PC-3 (cell line): ENCODE data around the gene DEPDC1B. TPM values are rescaled to one million over a fixed set of nuclear protein-coding genes. Genes with fewer than 3 reads are reported as not detected.

ENCODE experiments used
- ATAC-seq: fragments of 200-7000 bp; cut with Tn5 transposase; 2 replicates; pipeline ENCODE4 v1.9.1; 2020; ENCODE audit warnings: mild to moderate bottlenecking, moderate library complexity
- BruUV-seq: library from RNA; stranded (reverse); fragments of 400-500 nt; replicated peaks from 2 replicates; lab custom pipeline; 2021; lab: Mats Ljungman, UMichigan
- CTCF ChIA-PET: fragments of 300-600 bp; sonication (Branson Sonifier 250); formaldehyde crosslinking; loops from one replicate; lab custom pipeline; 2022; ENCODE audit warnings: antibody characterized with exemption; lab: Charles Lee
- POLR2A ChIA-PET: fragments of 300-600 bp; sonication (Branson Sonifier 250); formaldehyde crosslinking; loops from one replicate; lab custom pipeline; 2022; ENCODE audit warnings: antibody characterized with exemption; ENCODE audit not compliant: unreplicated experiment; lab: Charles Lee
- DNase-seq: peaks from one replicate; pipeline ENCODE4 v3.0.0-alpha.2; 2015
- H2AFZ ChIP-seq: fragments of 300-600 bp; sonication (generic); 2 replicates; pipeline ENCODE4 v1.6.0; 2016; ENCODE audit warnings: antibody characterized with exemption, low read length
- H3F3A ChIP-seq: fragments of 300-600 bp; sonication (generic); one replicate; pipeline ENCODE4 v1.6.0; 2017; ENCODE audit warnings: antibody characterized with exemption, low read length, control low read depth, mild to moderate bottlenecking; ENCODE audit not compliant: unreplicated experiment
- H3K27ac ChIP-seq: fragments of 300-600 bp; sonication (generic); 2 replicates; pipeline ENCODE4 v1.5.1; 2016; ENCODE audit warnings: mild to moderate bottlenecking, low read length
- H3K27me3 ChIP-seq: fragments of 300-600 bp; sonication (generic); 2 replicates; pipeline ENCODE4 v1.6.1; 2016; ENCODE audit warnings: low read length, mixed read lengths
- H3K36me3 ChIP-seq: fragments of 300-600 bp; sonication (generic); 2 replicates; pipeline ENCODE4 v1.6.1; 2016; ENCODE audit warnings: low read depth, mixed run types, low read length, mixed read lengths
- H3K4me1 ChIP-seq: fragments of 300-600 bp; sonication (generic); 2 replicates; pipeline ENCODE4 v1.5.1; 2016; ENCODE audit warnings: low read length; ENCODE audit not compliant: insufficient read depth
- H3K4me2 ChIP-seq: fragments of 300-600 bp; sonication (generic); 2 replicates; pipeline ENCODE4 v1.6.0; 2016; ENCODE audit warnings: low read length
- H3K4me3 ChIP-seq: fragments of 300-600 bp; sonication (generic); 2 replicates; pipeline ENCODE4 v1.5.1; 2016; ENCODE audit warnings: mild to moderate bottlenecking, low read length, mixed read lengths
- H3K79me2 ChIP-seq: fragments of 300-600 bp; sonication (generic); 2 replicates; pipeline ENCODE4 v1.6.1; 2017; ENCODE audit warnings: low read length, mixed read lengths
- H3K9ac ChIP-seq: fragments of 300-600 bp; sonication (generic); 2 replicates; pipeline ENCODE4 v1.6.0; 2016; ENCODE audit warnings: mild to moderate bottlenecking, low read length
- H3K9me2 ChIP-seq: fragments of 300-600 bp; sonication (generic); replicated peaks from 2 replicates; pipeline ENCODE4 v1.6.1; 2016; ENCODE audit warnings: mixed run types, low read length, mixed read lengths
- H3K9me3 ChIP-seq: fragments of 300-600 bp; sonication (generic); 2 replicates; pipeline ENCODE4 v1.6.1; 2016; ENCODE audit warnings: low read length, mixed read lengths
- H4K20me1 ChIP-seq: fragments of 300-600 bp; sonication (generic); 2 replicates; pipeline ENCODE4 v1.6.1; 2016; ENCODE audit warnings: low read length, mixed read lengths
- CTCF ChIP-seq: fragments of 300-600 bp; sonication (generic); conservative IDR thresholded peaks from 2 replicates; pipeline ENCODE4 v1.5.1; 2017; ENCODE audit warnings: antibody characterized with exemption, low read depth, mild to moderate bottlenecking, low read length
- EZH2 ChIP-seq: fragments of 300-600 bp; sonication (generic); IDR thresholded peaks from one replicate; pipeline ENCODE4 v1.6.1; 2017; ENCODE audit warnings: antibody characterized with exemption, mild to moderate bottlenecking, low read length; ENCODE audit not compliant: unreplicated experiment
- EZH2phosphoT487 ChIP-seq: fragments of 300-600 bp; sonication (generic); IDR thresholded peaks from 2 replicates; pipeline ENCODE4 v1.6.1; 2018; ENCODE audit warnings: mild to moderate bottlenecking, antibody characterized with exemption, low read length, borderline replicate concordance
- intact Hi-C: fragments of 100-400 bp; cut with micrococcal nuclease; formaldehyde crosslinking; loops from 2 replicates; pipeline ENCODE4 v1.9.0; 2023
- total RNA-seq: library from RNA; depleted of rRNA; stranded (reverse); fragments of >200 nt; gene quantifications from 2 replicates; pipeline ENCODE4 v1.2.3, GENCODE V29; 2014

The DEPDC1B gene
- total RNA-seq, 1 experiment from 2014 or later, result 22.7 TPM

- H3K4me2 ChIP-seq, result no peak overlapping the region
- CTCF ChIA-PET, result no interaction called here
- DNase-seq (no peak), ATAC-seq (no peak)
- intact Hi-C loops, result no loop called here
- no peak for TF ChIP-seq CTCF
- no peak for TF ChIP-seq EZH2phosphoT487
- TF ChIP-seq EZH2, result no peak
- H4K20me1 ChIP-seq, result no peaks in the 10 kb centered on the region
- no peaks in the 10 kb centered on the region for H3K9me3 ChIP-seq
- no peak overlapping the region for H3K4me3 ChIP-seq
- no TSS peak for BruUV-seq
- POLR2A ChIA-PET, result no interaction called here
- no peak overlapping the region for H3K9ac ChIP-seq
- no peaks in the 10 kb centered on the region for H3K27me3 ChIP-seq
- H2AFZ ChIP-seq, result no peak overlapping the region
- H3F3A ChIP-seq, result no peaks in the 10 kb centered on the region
- H3K27ac ChIP-seq, result no peak overlapping the region
- no peaks in the 10 kb centered on the region for H3K36me3 ChIP-seq
- H3K9me2 ChIP-seq, result no peaks in the 10 kb centered on the region
- no peaks in the 10 kb centered on the region for H3K4me1 ChIP-seq
- H3K79me2 ChIP-seq, result no peaks in the 10 kb centered on the region
These were observed 121.7 kb downstream of the DEPDC1B start for GRCh38 chr5:60578315-60578714.

GRCh38 chr5:60577116-60577515 is 122.8 kb downstream of the DEPDC1B start:
- Histone ChIP-seq H4K20me1 (no peaks in the 10 kb centered on the region), H3K36me3 (no peaks in the 10 kb centered on the region), H3K27me3 (no peaks in the 10 kb centered on the region), H3K4me2 (no peak overlapping the region), H3K9me2 (no peaks in the 10 kb centered on the region), H3K79me2 (no peaks in the 10 kb centered on the region), H2AFZ (no peak overlapping the region), H3K4me1 (no peaks in the 10 kb centered on the region), H3K9me3 (no peaks in the 10 kb centered on the region), H3K27ac (no peak overlapping the region), H3F3A (no peaks in the 10 kb centered on the region), H3K9ac (no peak overlapping the region), H3K4me3 (no peak overlapping the region)
- TF ChIP-seq CTCF, result no peak
- no peak for TF ChIP-seq EZH2phosphoT487
- TF ChIP-seq EZH2, result no peak
- intact Hi-C loops, result no loop called here
- DNase-seq (no peak), ATAC-seq (no peak)
- POLR2A ChIA-PET, result no interaction called here
- CTCF ChIA-PET, result no interaction called here
- no TSS peak for BruUV-seq

- Histone ChIP-seq H3K36me3 (no peaks in the 10 kb centered on the region), H2AFZ (no peak overlapping the region), H3K79me2 (no peaks in the 10 kb centered on the region), H3K9me3 (no peaks in the 10 kb centered on the region), H3K9me2 (no peaks in the 10 kb centered on the region), H3K9ac (no peak overlapping the region), H3K27me3 (no peaks in the 10 kb centered on the region), H3K4me1 (no peaks in the 10 kb centered on the region), H3K27ac (no peak overlapping the region), H3K4me3 (no peak overlapping the region), H3F3A (no peaks in the 10 kb centered on the region), H3K4me2 (no peak overlapping the region), H4K20me1 (no peaks in the 10 kb centered on the region)
- DNase-seq, result no peak
- intact Hi-C loops, result no loop called here
- TF ChIP-seq EZH2phosphoT487 (no peak), CTCF (no peak), EZH2 (no peak)
- BruUV-seq, result no TSS peak
- ATAC-seq, result no peak
- ChIA-PET CTCF (no interaction called here), POLR2A (no interaction called here)
These were observed 123.5 kb downstream of the DEPDC1B start for GRCh38 chr5:60576425-60576824.
